CD4-positive, alpha-beta T cell treated with Interleukin-4 for 4 hours (primary cell): ENCODE data around the gene NOP14.
"Not testable (repeated sequence)": the region's sequence is repeated elsewhere in the genome, so short reads cannot be mapped to it uniquely, and the experiment has no call there.

Experiments used
- DNase-seq: peaks from one replicate; pipeline ENCODE4 v3.0.0-alpha.2; 2020

The NOP14 gene

GRCh38 chr4:2941138-2942036 lies 21.8 kb downstream of the NOP14 start:
- no peak for DNase-seq

- no peak for DNase-seq
Measured at GRCh38 chr4:2940267-2941137, 22.7 kb downstream of the NOP14 start.

- DNase-seq, result no peak
Measured at GRCh38 chr4:2939383-2940243, 23.6 kb downstream of the NOP14 start.

GRCh38 chr4:2938906-2939305 lies 24.3 kb downstream of the NOP14 start:
- DNase-seq, result no peak

- not testable (repeated sequence) for DNase-seq
Measured at GRCh38 chr4:2938411-2938810, 24.8 kb downstream of the NOP14 start.

- DNase-seq, result no peak
Measured at GRCh38 chr4:2937986-2938385, 25.2 kb downstream of the NOP14 start.

GRCh38 chr4:2937146-2937857 lies 25.9 kb downstream of the NOP14 start:
- DNase-seq, result peak; percentile 20

GRCh38 chr4:2936773-2937145 lies 26.4 kb downstream of the NOP14 start:
- peak; percentile 72 for DNase-seq

GRCh38 chr4:2935762-2936743 lies 27.2 kb downstream of the NOP14 start:
- peak; percentile 92 for DNase-seq

GRCh38 chr4:2934813-2935761 lies 28.1 kb downstream of the NOP14 start:
- DNase-seq, result peak; percentile 92

- peak; percentile 32 for DNase-seq
Measured at GRCh38 chr4:2934077-2934812, 29.0 kb downstream of the NOP14 start.

- no peak for DNase-seq
Measured at GRCh38 chr4:2933566-2934076, 29.6 kb downstream of the NOP14 start.

- DNase-seq, result peak; percentile 32
Measured at GRCh38 chr4:2932951-2933565, 30.1 kb downstream of the NOP14 start.

- no peak for DNase-seq
Measured at GRCh38 chr4:2932321-2932950, 30.8 kb downstream of the NOP14 start.

GRCh38 chr4:2931512-2932301 lies 31.5 kb downstream of the NOP14 start:
- DNase-seq, result peak; percentile 64

GRCh38 chr4:2930758-2931511 lies 32.3 kb downstream of the NOP14 start:
- DNase-seq, result no peak
